A673 (cell line): ENCODE results near the gene RAB17.

Experiments used
- CTCF ChIP-seq: fragments of 300-800, 200-600 bp; sonication (generic); conservative IDR thresholded peaks from 2 replicates; pipeline ENCODE4 v1.5.1; 2017; ENCODE audit warnings: low read depth, mild to moderate bottlenecking, antibody characterized with exemption, low read length, moderate library complexity, mixed read lengths
- EZH2 ChIP-seq: fragments of 200-600 bp; sonication (generic); IDR thresholded peaks from 2 replicates; pipeline ENCODE4 v1.6.1; 2017; ENCODE audit warnings: borderline replicate concordance, low read depth, mild to moderate bottlenecking, mixed read lengths, antibody characterized with exemption, low read length; ENCODE audit not compliant: poor library complexity, severe bottlenecking

GRCh38 chr2:237639836-237640220 lies 49.3 kb upstream of the RAB17 start:
- TF ChIP-seq EZH2 (no peak), CTCF (no peak)
